Neural progenitor cell (in vitro differentiated cells): Measurements from ENCODE around the gene SLC6A13.

Experiments
- EZH2 ChIP-seq: fragments of 200-600 bp; sonication (generic); IDR thresholded peaks from 2 replicates; pipeline ENCODE4 v1.6.1; 2017; ENCODE audit warnings: antibody characterized with exemption, mild to moderate bottlenecking, moderate library complexity
- EZH2phosphoT487 ChIP-seq: fragments of 200-600 bp; sonication (generic); IDR thresholded peaks from 2 replicates; pipeline ENCODE4 v1.6.1; 2017; ENCODE audit warnings: antibody characterized with exemption
- TF ChIP-seq, protein P1 (sequence below): fragments of 200-600 bp; sonication (generic); IDR thresholded peaks from 2 replicates; pipeline ENCODE4 v1.5.1; 2017; ENCODE audit warnings: antibody characterized with exemption, mild to moderate bottlenecking

DNA sequence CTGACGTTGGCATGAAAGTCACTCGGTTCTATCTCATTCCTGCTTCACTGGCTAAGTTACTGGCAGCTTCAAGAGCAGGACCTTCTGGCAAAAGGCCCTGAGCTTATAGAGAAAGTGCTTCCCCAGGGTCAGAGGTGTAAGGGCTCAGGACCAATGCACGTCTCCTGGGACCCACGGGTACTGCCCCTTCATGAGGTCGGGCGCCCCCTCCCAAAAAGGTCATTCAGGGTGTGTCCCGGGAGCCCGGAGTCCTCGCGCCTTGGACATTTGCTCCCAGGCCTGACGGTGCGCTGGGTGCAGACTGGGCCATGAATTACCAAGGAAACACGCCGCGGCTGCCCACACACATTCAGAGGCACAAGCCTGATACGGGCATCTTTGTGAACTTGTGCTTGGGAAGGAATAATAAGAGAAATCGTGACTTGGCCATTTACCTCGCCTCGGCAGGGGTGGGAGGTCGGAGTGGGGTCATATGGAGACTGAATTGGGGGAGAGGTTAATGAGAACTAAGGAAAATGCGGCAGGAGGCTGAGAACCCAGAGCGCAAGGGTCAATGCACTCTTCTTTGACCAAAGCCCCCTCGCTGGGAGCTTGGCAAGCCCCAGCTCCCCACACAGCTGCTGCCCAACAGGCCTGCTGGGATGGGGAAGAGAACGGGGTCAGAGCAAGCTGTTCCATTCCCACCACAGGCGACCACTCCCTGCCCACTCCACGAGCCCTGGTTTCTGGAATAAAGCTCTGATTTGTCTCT, 33.0 kb downstream of the SLC6A13 start:
- TF ChIP-seq, protein P1, sequence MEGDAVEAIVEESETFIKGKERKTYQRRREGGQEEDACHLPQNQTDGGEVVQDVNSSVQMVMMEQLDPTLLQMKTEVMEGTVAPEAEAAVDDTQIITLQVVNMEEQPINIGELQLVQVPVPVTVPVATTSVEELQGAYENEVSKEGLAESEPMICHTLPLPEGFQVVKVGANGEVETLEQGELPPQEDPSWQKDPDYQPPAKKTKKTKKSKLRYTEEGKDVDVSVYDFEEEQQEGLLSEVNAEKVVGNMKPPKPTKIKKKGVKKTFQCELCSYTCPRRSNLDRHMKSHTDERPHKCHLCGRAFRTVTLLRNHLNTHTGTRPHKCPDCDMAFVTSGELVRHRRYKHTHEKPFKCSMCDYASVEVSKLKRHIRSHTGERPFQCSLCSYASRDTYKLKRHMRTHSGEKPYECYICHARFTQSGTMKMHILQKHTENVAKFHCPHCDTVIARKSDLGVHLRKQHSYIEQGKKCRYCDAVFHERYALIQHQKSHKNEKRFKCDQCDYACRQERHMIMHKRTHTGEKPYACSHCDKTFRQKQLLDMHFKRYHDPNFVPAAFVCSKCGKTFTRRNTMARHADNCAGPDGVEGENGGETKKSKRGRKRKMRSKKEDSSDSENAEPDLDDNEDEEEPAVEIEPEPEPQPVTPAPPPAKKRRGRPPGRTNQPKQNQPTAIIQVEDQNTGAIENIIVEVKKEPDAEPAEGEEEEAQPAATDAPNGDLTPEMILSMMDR = no peak
- TF ChIP-seq EZH2 (no peak), EZH2phosphoT487 (no peak)
